Hepatocyte (in vitro differentiated cells): Measurements from ENCODE around the gene KIF9.

Experiments
- CTCF ChIP-seq: fragments of 200-600 bp; sonication (generic); IDR thresholded peaks from 2 replicates; pipeline ENCODE4 v1.5.1; 2016; ENCODE audit warnings: antibody characterized with exemption, mild to moderate bottlenecking; ENCODE audit not compliant: poor library complexity
- EZH2 ChIP-seq: fragments of 200-600 bp; sonication (generic); IDR thresholded peaks from 2 replicates; pipeline ENCODE4 v1.6.1; 2016; ENCODE audit warnings: antibody characterized with exemption, mild to moderate bottlenecking, borderline replicate concordance

- TF ChIP-seq CTCF: no peak
- TF ChIP-seq EZH2: no peak
Measured at GRCh38 chr3:47323431-47324277, 41.1 kb upstream of the KIF9 start.
